Measurements from ENCODE around the gene SFRP2.

The SFRP2 gene

DNA sequence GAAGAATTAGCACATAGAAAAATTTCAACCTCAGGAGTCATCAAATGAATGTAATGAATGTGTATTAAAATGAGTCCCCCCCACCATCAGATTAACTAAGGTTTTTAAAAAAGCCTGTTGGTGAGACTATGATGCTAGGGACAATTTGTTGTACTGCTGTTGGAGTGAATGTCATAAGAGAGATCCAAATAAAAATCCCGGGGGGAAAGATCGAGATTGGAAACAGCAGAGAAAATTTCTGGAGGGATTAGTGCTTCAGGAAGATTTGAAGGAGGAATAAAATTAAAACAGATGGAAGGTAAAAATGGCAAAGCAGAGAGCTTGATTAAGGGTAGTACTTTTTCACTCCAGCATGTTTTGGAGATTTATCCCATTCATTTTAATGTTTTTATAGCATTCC, 25.9 kb upstream of the SFRP2 start:
- POLR2A ChIA-PET = no interaction called here
- CTCF ChIA-PET = no interaction called here
- DNase-seq (ENCODE audit: extremely low spot score) = no peak
- TF ChIP-seq FOXK2 (IDR thresholded peaks at IDR 0.05) (no peak), FOXA1 (IDR thresholded peaks at IDR 0.05) (no peak), SUZ12 (IDR thresholded peaks at IDR 0.05) (no peak), FOXM1 (IDR thresholded peaks at IDR 0.05; ENCODE audit: borderline replicate concordance) (no peak), ELF4 (IDR thresholded peaks at IDR 0.05) (no peak), SP1 (IDR thresholded peaks at IDR 0.05) (no peak), NFRKB (IDR thresholded peaks at IDR 0.05) (no peak), L3MBTL2 (conservative IDR thresholded peaks at IDR 0.05) (no peak), CTBP1 (IDR thresholded peaks at IDR 0.05; ENCODE audit: borderline replicate concordance) (no peak), TARDBP (IDR thresholded peaks at IDR 0.05) (no peak), BHLHE40 (IDR thresholded peaks at IDR 0.05; ENCODE audit: borderline replicate concordance) (no peak), ARNT (IDR thresholded peaks at IDR 0.05) (no peak), ZNF384 (IDR thresholded peaks at IDR 0.05) (no peak), LEF1 (IDR thresholded peaks at IDR 0.05; ENCODE audit: borderline replicate concordance) (no peak), HDGF (IDR thresholded peaks at IDR 0.05; ENCODE audit: borderline replicate concordance) (no peak)
- TF ChIP-seq, protein P1, sequence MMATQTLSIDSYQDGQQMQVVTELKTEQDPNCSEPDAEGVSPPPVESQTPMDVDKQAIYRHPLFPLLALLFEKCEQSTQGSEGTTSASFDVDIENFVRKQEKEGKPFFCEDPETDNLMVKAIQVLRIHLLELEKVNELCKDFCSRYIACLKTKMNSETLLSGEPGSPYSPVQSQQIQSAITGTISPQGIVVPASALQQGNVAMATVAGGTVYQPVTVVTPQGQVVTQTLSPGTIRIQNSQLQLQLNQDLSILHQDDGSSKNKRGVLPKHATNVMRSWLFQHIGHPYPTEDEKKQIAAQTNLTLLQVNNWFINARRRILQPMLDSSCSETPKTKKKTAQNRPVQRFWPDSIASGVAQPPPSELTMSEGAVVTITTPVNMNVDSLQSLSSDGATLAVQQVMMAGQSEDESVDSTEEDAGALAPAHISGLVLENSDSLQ (IDR thresholded peaks at IDR 0.05) = no peak

DNA sequence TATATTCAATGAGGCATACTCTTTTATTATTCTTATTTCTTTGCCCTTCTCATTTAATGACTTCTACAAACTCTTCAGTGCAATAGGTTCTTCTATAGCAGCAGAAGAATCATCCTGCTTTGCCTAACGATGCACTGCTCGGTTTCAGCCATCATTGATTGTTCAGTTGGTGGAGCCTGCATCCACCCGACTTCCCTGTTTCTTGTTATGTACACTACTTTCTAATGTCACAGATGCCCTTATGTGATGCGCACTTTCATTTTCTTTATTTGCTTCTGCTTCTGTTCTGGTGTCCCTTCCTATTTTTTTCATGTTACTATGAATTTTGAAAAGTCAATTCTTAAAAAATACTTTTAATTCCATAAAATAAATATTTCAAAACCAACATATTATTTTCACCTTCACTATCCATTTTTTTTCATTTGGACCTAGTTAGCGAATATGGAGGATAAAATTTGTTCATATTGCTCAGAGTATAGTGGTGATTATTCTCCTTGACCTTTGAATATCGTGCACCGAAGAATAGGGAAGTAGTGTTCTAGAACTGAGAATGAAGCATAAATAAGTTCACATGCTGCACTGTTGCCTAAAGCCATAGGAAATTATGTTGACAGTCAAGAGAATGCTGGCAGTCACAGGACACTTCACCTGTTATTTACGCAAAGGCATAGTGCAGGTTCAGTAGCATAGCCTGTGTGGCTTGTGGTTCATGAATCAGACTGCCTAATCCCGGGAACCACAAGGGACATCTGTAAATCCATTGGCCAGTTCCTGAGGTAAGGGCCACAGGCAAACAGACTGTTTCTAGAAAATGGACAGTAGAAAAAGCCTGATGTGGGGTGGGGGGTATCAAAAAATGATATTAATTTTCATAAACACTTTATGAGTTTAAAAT, 21.3 kb upstream of the SFRP2 start:
- POLR2A ChIA-PET = no interaction called here
- TF ChIP-seq LEF1 (IDR thresholded peaks at IDR 0.05; ENCODE audit: borderline replicate concordance) (no peak), L3MBTL2 (conservative IDR thresholded peaks at IDR 0.05) (no peak), FOXA1 (IDR thresholded peaks at IDR 0.05) (no peak), BHLHE40 (IDR thresholded peaks at IDR 0.05; ENCODE audit: borderline replicate concordance) (no peak), ARNT (IDR thresholded peaks at IDR 0.05) (no peak), ELF4 (IDR thresholded peaks at IDR 0.05) (no peak), FOXK2 (IDR thresholded peaks at IDR 0.05) (no peak), HDGF (IDR thresholded peaks at IDR 0.05; ENCODE audit: borderline replicate concordance) (no peak), CTBP1 (IDR thresholded peaks at IDR 0.05; ENCODE audit: borderline replicate concordance) (no peak), SP1 (IDR thresholded peaks at IDR 0.05) (no peak), NFRKB (IDR thresholded peaks at IDR 0.05) (no peak), FOXM1 (IDR thresholded peaks at IDR 0.05; ENCODE audit: borderline replicate concordance) (no peak), SUZ12 (IDR thresholded peaks at IDR 0.05) (no peak), TARDBP (IDR thresholded peaks at IDR 0.05) (no peak), ZNF384 (IDR thresholded peaks at IDR 0.05) (no peak)
- TF ChIP-seq, protein P1 (IDR thresholded peaks at IDR 0.05) = no peak
- CTCF ChIA-PET = no interaction called here
- no peak for DNase-seq (ENCODE audit: extremely low spot score)

DNA sequence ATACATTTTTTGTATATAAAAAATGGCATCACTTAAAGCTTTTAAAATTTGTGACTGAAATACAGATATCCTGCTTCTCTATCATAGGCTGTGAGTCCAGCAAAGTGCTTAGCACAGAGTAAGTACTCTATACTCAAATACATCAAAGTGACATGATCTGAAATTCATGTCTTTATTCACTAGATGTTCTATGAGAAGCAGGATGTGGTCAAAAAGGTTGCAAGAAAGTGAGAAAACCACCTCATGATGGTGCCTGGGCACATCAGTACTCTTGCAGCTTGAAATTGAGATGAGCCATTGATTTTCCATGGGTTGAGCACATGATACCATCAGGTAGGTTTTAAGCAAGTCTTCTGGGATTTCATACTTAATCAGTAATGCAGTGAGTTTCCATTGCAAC, 20.4 kb upstream of the SFRP2 start:
- ChIA-PET POLR2A (no interaction called here), CTCF (no interaction called here)
- no peak for TF ChIP-seq ELF4 (IDR thresholded peaks at IDR 0.05)
- no peak for TF ChIP-seq FOXM1 (IDR thresholded peaks at IDR 0.05; ENCODE audit: borderline replicate concordance)
- no peak for TF ChIP-seq ARNT (IDR thresholded peaks at IDR 0.05)
- TF ChIP-seq L3MBTL2 (conservative IDR thresholded peaks at IDR 0.05) = no peak
- TF ChIP-seq SUZ12 (IDR thresholded peaks at IDR 0.05) = no peak
- no peak for TF ChIP-seq LEF1 (IDR thresholded peaks at IDR 0.05; ENCODE audit: borderline replicate concordance)
- TF ChIP-seq TARDBP (IDR thresholded peaks at IDR 0.05) = no peak
- TF ChIP-seq SP1 (IDR thresholded peaks at IDR 0.05) = no peak
- TF ChIP-seq FOXA1 (IDR thresholded peaks at IDR 0.05) = no peak
- no peak for TF ChIP-seq FOXK2 (IDR thresholded peaks at IDR 0.05)
- TF ChIP-seq HDGF (IDR thresholded peaks at IDR 0.05; ENCODE audit: borderline replicate concordance) = no peak
- TF ChIP-seq NFRKB (IDR thresholded peaks at IDR 0.05) = no peak
- no peak for TF ChIP-seq CTBP1 (IDR thresholded peaks at IDR 0.05; ENCODE audit: borderline replicate concordance)
- DNase-seq (ENCODE audit: extremely low spot score) = no peak

DNA sequence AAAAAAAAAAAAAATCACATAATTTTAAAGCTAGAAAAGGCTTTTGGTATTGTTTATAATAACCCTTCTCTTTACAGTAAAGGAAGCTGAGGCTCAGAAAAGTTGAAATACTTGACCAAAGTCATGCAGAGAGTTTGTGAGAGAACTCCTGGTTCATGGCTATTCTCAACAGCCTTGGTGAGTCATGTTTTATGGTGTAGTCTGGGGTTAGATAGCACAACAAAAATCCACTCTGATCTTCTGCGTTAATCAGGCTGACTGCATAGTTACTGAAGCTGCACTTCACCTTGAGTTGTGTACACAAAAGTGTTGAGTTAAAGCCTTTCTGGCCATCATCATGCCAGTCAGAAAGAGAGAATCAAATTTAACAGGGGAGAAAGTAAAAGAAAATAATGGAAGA, 19.3 kb upstream of the SFRP2 start:
- POLR2A ChIA-PET = no interaction called here
- no peak for DNase-seq (ENCODE audit: extremely low spot score)
- CTCF ChIA-PET = no interaction called here
- TF ChIP-seq SUZ12 (IDR thresholded peaks at IDR 0.05) = no peak
- TF ChIP-seq ARNT (IDR thresholded peaks at IDR 0.05) = no peak
- no peak for TF ChIP-seq CTBP1 (IDR thresholded peaks at IDR 0.05; ENCODE audit: borderline replicate concordance)
- no peak for TF ChIP-seq TARDBP (IDR thresholded peaks at IDR 0.05)
- TF ChIP-seq HDGF (IDR thresholded peaks at IDR 0.05; ENCODE audit: borderline replicate concordance) = no peak
- no peak for TF ChIP-seq FOXK2 (IDR thresholded peaks at IDR 0.05)
- TF ChIP-seq, protein P1 (IDR thresholded peaks at IDR 0.05) = no peak
- no peak for TF ChIP-seq FOXM1 (IDR thresholded peaks at IDR 0.05; ENCODE audit: borderline replicate concordance)
- no peak for TF ChIP-seq BHLHE40 (IDR thresholded peaks at IDR 0.05; ENCODE audit: borderline replicate concordance)
- no peak for TF ChIP-seq ZNF384 (IDR thresholded peaks at IDR 0.05)

DNA sequence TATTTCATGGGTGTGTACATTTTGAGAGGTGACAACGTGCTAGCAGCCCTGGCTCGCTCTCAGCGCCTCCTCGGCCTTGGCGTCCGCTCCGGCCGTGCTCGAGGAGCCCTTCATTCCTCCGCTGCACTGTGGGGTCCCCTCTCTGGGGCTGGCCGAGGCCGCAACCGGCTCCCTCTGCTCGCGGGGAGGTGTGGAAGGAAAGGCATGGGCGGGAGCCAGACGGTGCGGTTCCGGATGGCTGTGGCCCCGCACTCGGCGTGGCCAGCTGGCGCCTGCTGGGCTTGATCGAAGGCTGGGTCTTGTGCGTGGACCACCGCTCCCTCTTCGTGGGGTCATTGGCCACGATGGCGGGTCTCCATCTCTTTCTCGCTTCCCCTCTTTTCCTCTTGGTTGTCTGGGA, 17.2 kb upstream of the SFRP2 start:
- no peak for TF ChIP-seq SP1 (IDR thresholded peaks at IDR 0.05)
- TF ChIP-seq L3MBTL2 (conservative IDR thresholded peaks at IDR 0.05) = no peak
- no peak for TF ChIP-seq ARNT (IDR thresholded peaks at IDR 0.05)
- no peak for TF ChIP-seq FOXK2 (IDR thresholded peaks at IDR 0.05)
- no peak for TF ChIP-seq FOXA1 (IDR thresholded peaks at IDR 0.05)
- TF ChIP-seq TARDBP (IDR thresholded peaks at IDR 0.05) = no peak
- TF ChIP-seq BHLHE40 (IDR thresholded peaks at IDR 0.05; ENCODE audit: borderline replicate concordance) = no peak
- TF ChIP-seq, protein P1 (IDR thresholded peaks at IDR 0.05) = no peak
- TF ChIP-seq NFRKB (IDR thresholded peaks at IDR 0.05) = no peak
- TF ChIP-seq ZNF384 (IDR thresholded peaks at IDR 0.05) = no peak
- TF ChIP-seq SUZ12 (IDR thresholded peaks at IDR 0.05) = no peak
- TF ChIP-seq CTBP1 (IDR thresholded peaks at IDR 0.05; ENCODE audit: borderline replicate concordance) = no peak
- TF ChIP-seq FOXM1 (IDR thresholded peaks at IDR 0.05; ENCODE audit: borderline replicate concordance) = no peak
- no peak for TF ChIP-seq LEF1 (IDR thresholded peaks at IDR 0.05; ENCODE audit: borderline replicate concordance)
- no peak for DNase-seq (ENCODE audit: extremely low spot score)
- ChIA-PET CTCF (no interaction called here), POLR2A (no interaction called here)
